ENCODE data around the gene THRB.

- no peak for TF ChIP-seq YY1 (IDR thresholded peaks at IDR 0.05; ENCODE audit: insufficient read depth, insufficient read length)
- TF ChIP-seq ZNF274 (IDR thresholded peaks at IDR 0.05; ENCODE audit: low read depth, low read length), result no peak
- TF ChIP-seq SUZ12 (IDR thresholded peaks at IDR 0.05; ENCODE audit: extremely low read depth, insufficient read depth, insufficient read length), result no peak
These were observed 39.8 kb downstream of the THRB start for GRCh38 chr3:24454856-24455255.

Data from NT2/D1 (cell line).